NCI-H1105 treated with DMSO at 0.1 percent for 48 hours (cell line): ENCODE data around the gene MMS19.
A peak's percentile ranks its signal among the peaks of the same experiment; 100 is the strongest.

Source experiments
- DNase-seq: peaks from one replicate; lab custom pipeline; 2025; lab: John Stamatoyannopoulos, UW

MMS19 gene

GRCh38 chr10:97464226-97464625 is 34.0 kb downstream of the MMS19 start:
- no peak for DNase-seq

GRCh38 chr10:97463363-97464132 is 34.7 kb downstream of the MMS19 start:
- peak; percentile 50 for DNase-seq

GRCh38 chr10:97462309-97462708 is 35.9 kb downstream of the MMS19 start:
- DNase-seq = no peak

- DNase-seq = no peak
Measured at GRCh38 chr10:97459933-97460332, 38.3 kb downstream of the MMS19 start.

- no peak for DNase-seq
Measured at GRCh38 chr10:97459111-97459510, 39.1 kb downstream of the MMS19 start.

GRCh38 chr10:97456686-97457065 is 41.5 kb downstream of the MMS19 start:
- no peak for DNase-seq

- no peak for DNase-seq
Measured at GRCh38 chr10:97456034-97456685, 42.1 kb downstream of the MMS19 start.

- DNase-seq = no peak
Measured at GRCh38 chr10:97454330-97455036, 43.7 kb downstream of the MMS19 start.

- no peak for DNase-seq
Measured at GRCh38 chr10:97452352-97452751, 45.9 kb downstream of the MMS19 start.

- no peak for DNase-seq
Measured at GRCh38 chr10:97451605-97452004, 46.6 kb downstream of the MMS19 start.

GRCh38 chr10:97450828-97451227 is 47.4 kb downstream of the MMS19 start:
- DNase-seq = no peak

- peak; percentile 89 for DNase-seq
Measured at GRCh38 chr10:97445722-97446639, 52.2 kb downstream of the MMS19 start, which contains the start of the genes EXOSC1 and ZDHHC16. TSS of gene EXOSC1 (minus strand) at chr10:97446006. CDS start at chr10:97445985, 21 bp downstream. TSS of gene ZDHHC16 (plus strand) at chr10:97446175. CDS start at chr10:97451676, 5,501 bp downstream.

GRCh38 chr10:97445357-97445721 is 52.9 kb downstream of the MMS19 start:
- DNase-seq = no peak

- no peak for DNase-seq
Measured at GRCh38 chr10:97444212-97444611, 54.0 kb downstream of the MMS19 start.

GRCh38 chr10:97442277-97442676 is 55.9 kb downstream of the MMS19 start:
- no peak for DNase-seq

- DNase-seq = no peak
Measured at GRCh38 chr10:97435211-97435610, 63.0 kb downstream of the MMS19 start.

- no peak for DNase-seq
Measured at GRCh38 chr10:97434557-97434956, 63.7 kb downstream of the MMS19 start.

GRCh38 chr10:97434055-97434454 is 64.2 kb downstream of the MMS19 start:
- DNase-seq = no peak

- no peak for DNase-seq
Measured at GRCh38 chr10:97428572-97428981, 69.6 kb downstream of the MMS19 start.

GRCh38 chr10:97427571-97428179 is 70.5 kb downstream of the MMS19 start:
- DNase-seq = no peak
